GM23248 (cell line): ENCODE data around the gene PSMD13.

Source experiments
- EZH2 ChIP-seq: fragments of 200-600 bp; sonication (generic); IDR thresholded peaks from 2 replicates; pipeline ENCODE4 v1.6.1; 2018; ENCODE audit warnings: antibody characterized with exemption, mild to moderate bottlenecking; ENCODE audit not compliant: insufficient read depth, poor library complexity, severe bottlenecking
- EZH2phosphoT487 ChIP-seq: fragments of 200-600 bp; sonication (generic); IDR thresholded peaks from 2 replicates; pipeline ENCODE4 v1.6.1; 2018; ENCODE audit warnings: antibody characterized with exemption, moderate library complexity, mild to moderate bottlenecking, low read depth; ENCODE audit not compliant: insufficient read depth

- TF ChIP-seq EZH2phosphoT487, result no peak
- no peak for TF ChIP-seq EZH2
These were observed 29.0 kb upstream of the PSMD13 start for GRCh38 chr11:207863-208180.
